Liver (tissue), 9 donors: ENCODE results near the gene RAPGEF4. TPM values are rescaled to one million over a fixed set of nuclear protein-coding genes. Genes with fewer than 3 reads are reported as not detected.

Source experiments
- DNase-seq: peaks from one replicate; pipeline ENCODE4 v3.0.0-alpha.2; 2017; ENCODE audit warnings: low spot score
- H3K27ac ChIP-seq, 2 donors: one replicate each; pipeline ENCODE4 v1.7.0; 2013; ENCODE audit warnings: inconsistent platforms in 2 of 2, low read length in 2 of 2, control low read depth in 1 of 2, low read depth in 1 of 2, mild to moderate bottlenecking in 1 of 2
- H3K27me3 ChIP-seq, 4 donors: one replicate each; pipeline versions ENCODE4 v1.6.1 to v1.7.0; 2013; ENCODE audit warnings: low read length in 3 of 4, inconsistent platforms in 1 of 4, mild to moderate bottlenecking in 1 of 4, moderate library complexity in 1 of 4; ENCODE audit not compliant: control insufficient read depth in 4 of 4, insufficient read depth in 4 of 4
- H3K36me3 ChIP-seq, 4 donors: one replicate each; pipeline versions ENCODE4 v1.6.1 to v1.7.0; 2013; ENCODE audit warnings: low read length in 3 of 4, mild to moderate bottlenecking in 3 of 4, low read depth in 1 of 4, moderate library complexity in 1 of 4; ENCODE audit not compliant: control insufficient read depth in 4 of 4, insufficient read depth in 3 of 4
- H3K4me1 ChIP-seq, 4 donors: one replicate each; pipeline versions ENCODE4 v1.6.1 to v1.7.0; 2013; ENCODE audit warnings: low read length in 3 of 4, mild to moderate bottlenecking in 3 of 4, moderate library complexity in 1 of 4; ENCODE audit not compliant: control insufficient read depth in 4 of 4, insufficient read depth in 4 of 4
- H3K4me3 ChIP-seq, 3 donors: one replicate each; pipeline versions ENCODE4 v1.6.1 to v1.7.0; 2013; ENCODE audit warnings: low read length in 3 of 3, control low read depth in 1 of 3, low read depth in 1 of 3, mild to moderate bottlenecking in 1 of 3
- H3K9ac ChIP-seq, 2 donors: one replicate each; pipeline ENCODE4 v1.7.0; 2013; ENCODE audit warnings: low read length in 2 of 2, mild to moderate bottlenecking in 2 of 2, moderate library complexity in 2 of 2, control low read depth in 1 of 2, low read depth in 1 of 2
- H3K9me3 ChIP-seq, 4 donors: one replicate each; pipeline versions ENCODE4 v1.6.1 to v1.7.0; 2013; ENCODE audit warnings: low read length in 3 of 4; ENCODE audit not compliant: control insufficient read depth in 4 of 4
- ATF3 ChIP-seq: IDR thresholded peaks from 2 replicates; pipeline ENCODE4 v1.6.1; 2016; ENCODE audit warnings: antibody characterized with exemption
- EGR1 ChIP-seq, 2 donors: IDR thresholded peaks; 2 replicates each; pipeline ENCODE4 v1.6.1; 2016 to 2018; ENCODE audit warnings: antibody characterized with exemption in 2 of 2, low read depth in 2 of 2
- FOXA1 ChIP-seq: IDR thresholded peaks from 2 replicates; pipeline ENCODE4 v1.6.1; 2016; ENCODE audit warnings: antibody characterized with exemption
- FOXA2 ChIP-seq: IDR thresholded peaks from 2 replicates; pipeline ENCODE4 v1.6.1; 2016; ENCODE audit warnings: antibody characterized with exemption
- GABPA ChIP-seq, 2 donors: IDR thresholded peaks in 1 of 2; conservative IDR thresholded peaks in 1 of 2; 2 replicates each; pipeline ENCODE4 v1.6.1; 2016; ENCODE audit warnings: antibody characterized with exemption in 2 of 2, mild to moderate bottlenecking in 1 of 2, moderate library complexity in 1 of 2
- HNF4A ChIP-seq, 2 donors: conservative IDR thresholded peaks; 2 replicates each; pipeline ENCODE4 v1.6.1; 2016; ENCODE audit warnings: antibody characterized with exemption in 2 of 2, mild to moderate bottlenecking in 2 of 2
- HNF4G ChIP-seq: IDR thresholded peaks from 2 replicates; pipeline ENCODE4 v1.6.1; 2016; ENCODE audit warnings: antibody characterized with exemption
- JUND ChIP-seq, 2 donors: IDR thresholded peaks; 2 replicates each; pipeline ENCODE4 v1.6.1; 2016; ENCODE audit warnings: antibody characterized with exemption in 2 of 2
- NR2F2 ChIP-seq: IDR thresholded peaks from 2 replicates; pipeline ENCODE4 v1.6.1; 2016; ENCODE audit warnings: antibody characterized with exemption
- RAD21 ChIP-seq, 2 donors: IDR thresholded peaks; 2 replicates each; pipeline ENCODE4 v1.6.1; 2016; ENCODE audit warnings: antibody characterized with exemption in 2 of 2, mild to moderate bottlenecking in 2 of 2
- REST ChIP-seq: IDR thresholded peaks from 2 replicates; pipeline ENCODE4 v1.6.1; 2016; ENCODE audit warnings: antibody characterized with exemption, mild to moderate bottlenecking
- SP1 ChIP-seq: IDR thresholded peaks from 2 replicates; pipeline ENCODE4 v1.6.1; 2018; ENCODE audit warnings: antibody characterized with exemption, mild to moderate bottlenecking
- TAF1 ChIP-seq: conservative IDR thresholded peaks from 2 replicates; pipeline ENCODE4 v1.6.1; 2016; ENCODE audit warnings: antibody characterized with exemption, mild to moderate bottlenecking
- YY1 ChIP-seq: IDR thresholded peaks from 2 replicates; pipeline ENCODE4 v1.6.1; 2016; ENCODE audit warnings: antibody characterized with exemption, mild to moderate bottlenecking
- ZBTB33 ChIP-seq: IDR thresholded peaks from 2 replicates; pipeline ENCODE4 v1.6.1; 2016; ENCODE audit warnings: antibody characterized with exemption
- WGBS: extraction: QIAGEN DNeasy Blood & Tissue Kit; methylation state at CpG from one replicate; pipeline ENCODE4 v1.1.7; 2013; 5-methylcytosine and 5-hydroxymethylcytosine counted together
- polyA plus RNA-seq, 2 donors: library from polyadenylated mRNA; stranded (reverse) in 1 of 2; unstranded in 1 of 2; fragments of 200-250 nt in 1 of 2; fragments of >200 nt in 1 of 2; fragmentation: Nextera tagmentation in 1 of 2; extraction: Ambion mirVana in 1 of 2; gene quantifications; one replicate each; pipeline versions ENCODE4 v1.2.1 to v1.2.3, GENCODE V29; 2013 to 2015
- total RNA-seq, 2 donors: library from RNA; depleted of rRNA; stranded (reverse); fragments of >200 nt; gene quantifications; one replicate each; pipeline ENCODE4 v1.2.3, GENCODE V29; 2014
- donor health status: healthy.
- donor health status: healthy.
- donor health status: healthy.
- donor health status: healthy.
- donor health status: healthy.

Gene RAPGEF4
- total and polyA plus RNA-seq, 4 donors: 1.5 to 18.2 (median 8.3) TPM

- TF ChIP-seq ZBTB33: no peak
Measured at GRCh38 chr2:172724724-172725123, 10.9 kb upstream of the RAPGEF4 start (continued).

- no peak overlapping the region for H3K27ac ChIP-seq
- H3K9me3 ChIP-seq: no peaks in the 10 kb centered on the region
- no peak for DNase-seq
- no peak overlapping the region for H3K9ac ChIP-seq
- no peaks in the 10 kb centered on the region for H3K27me3 ChIP-seq
- peaks cover 0 to 15% (median 8%) of the 10 kb centered on the region in 4 donors for H3K4me1 ChIP-seq
- H3K36me3 ChIP-seq: no peaks in the 10 kb centered on the region
- TF ChIP-seq JUND (IDR thresholded peaks at IDR 0.05) (no peak), HNF4A (conservative IDR thresholded peaks at IDR 0.05) (no peak), FOXA1 (no peak), SP1 (no peak), ZBTB33 (no peak), REST (no peak), ATF3 (no peak), NR2F2 (no peak), TAF1 (no peak), RAD21 (IDR thresholded peaks at IDR 0.05) (no peak), GABPA (IDR thresholded peaks at IDR 0.05 in 1 of 2, conservative IDR thresholded peaks at IDR 0.05 in 1 of 2) (no peak), HNF4G (no peak), YY1 (no peak), EGR1 (IDR thresholded peaks at IDR 0.05; ENCODE audit: low read depth in 2 of 2) (no peak), FOXA2 (no peak)
- H3K4me3 ChIP-seq: no peak overlapping the region
- whole genome bisulfite sequencing: 94% methylated on average over 2 of the region's 2 CpGs
Measured at GRCh38 chr2:172725284-172725683, 10.4 kb upstream of the RAPGEF4 start.
